ENCODE results near the gene CARD11.

CARD11 gene

GRCh38 chr7:3043544-3044371 is at the start of gene CARD11:
Gene CARD11 (minus strand): TSS chr7:3043867. CDS start chr7:2958506, 85,361 bp downstream.
- DNase-seq = no peak

- DNase-seq = no peak
Measured at GRCh38 chr7:3092468-3092867, 48.8 kb upstream of the CARD11 start.

DNA sequence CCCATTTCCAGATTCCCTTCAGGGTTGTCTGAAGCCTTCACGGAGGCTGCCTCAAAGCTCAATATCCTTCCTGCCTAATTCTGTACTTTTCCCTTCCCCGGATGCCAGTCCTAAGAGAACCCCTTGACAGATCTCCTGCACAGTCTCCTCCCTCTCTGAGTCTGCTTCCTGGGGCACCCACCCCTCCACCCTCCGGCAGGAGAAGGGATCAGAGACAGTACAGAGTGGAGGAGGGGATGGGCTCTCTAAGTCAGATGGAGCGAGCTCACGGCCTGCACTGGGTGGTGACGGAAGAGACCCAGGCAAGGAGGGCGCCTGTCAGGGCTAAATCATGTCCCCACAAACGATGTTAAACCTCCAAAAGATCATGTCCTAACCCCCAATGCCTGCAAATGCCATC is 48.0 kb upstream of the CARD11 start:
- DNase-seq = no peak

GRCh38 chr7:3089493-3089892 is 45.8 kb upstream of the CARD11 start:
- DNase-seq = no peak

- DNase-seq = no peak
Measured at GRCh38 chr7:3087243-3087755, 43.6 kb upstream of the CARD11 start.

GRCh38 chr7:3083350-3083749 is 39.7 kb upstream of the CARD11 start:
- DNase-seq = no peak

- no peak for DNase-seq
Measured at GRCh38 chr7:3082831-3083230, 39.2 kb upstream of the CARD11 start.

DNA sequence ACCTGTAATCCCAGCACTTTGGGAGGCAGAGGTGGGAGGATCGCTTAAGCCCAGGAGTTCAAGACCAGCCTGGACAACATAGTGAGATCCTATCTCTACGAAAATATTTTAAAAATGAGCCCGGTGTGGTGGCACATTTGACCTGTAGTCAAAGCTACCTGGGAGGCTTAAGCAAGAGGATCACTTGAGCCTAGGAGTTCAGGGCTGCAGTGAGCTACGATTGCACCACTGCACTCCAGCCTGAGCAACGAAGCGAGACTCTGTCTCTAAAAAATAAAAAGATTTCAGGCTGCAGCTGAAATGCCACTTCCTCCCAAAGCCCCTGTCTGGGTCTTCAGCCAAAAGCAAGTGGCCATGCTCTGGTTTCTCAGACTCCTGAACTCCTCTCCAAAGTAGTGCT is 38.7 kb upstream of the CARD11 start:
- DNase-seq = no peak

DNA sequence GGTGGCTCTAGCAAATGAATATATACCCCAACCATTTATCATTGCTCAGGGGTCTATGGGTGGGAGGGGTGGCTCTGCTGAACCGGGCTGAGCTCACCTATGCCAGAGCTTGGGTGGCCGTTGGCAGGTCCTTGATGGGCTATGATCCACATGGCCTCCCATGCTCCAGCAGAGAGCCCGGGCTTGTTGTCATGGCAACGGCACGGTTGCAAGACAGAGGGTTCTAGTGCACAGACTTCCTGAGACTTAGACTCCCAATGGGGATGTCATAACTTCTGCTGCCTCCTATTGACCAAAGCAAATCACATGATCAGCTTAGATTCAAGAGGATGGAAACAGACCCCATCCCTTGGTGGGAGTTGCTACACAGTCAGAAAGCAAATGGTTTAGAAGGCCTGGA is 36.4 kb upstream of the CARD11 start:
- DNase-seq = no peak

DNA sequence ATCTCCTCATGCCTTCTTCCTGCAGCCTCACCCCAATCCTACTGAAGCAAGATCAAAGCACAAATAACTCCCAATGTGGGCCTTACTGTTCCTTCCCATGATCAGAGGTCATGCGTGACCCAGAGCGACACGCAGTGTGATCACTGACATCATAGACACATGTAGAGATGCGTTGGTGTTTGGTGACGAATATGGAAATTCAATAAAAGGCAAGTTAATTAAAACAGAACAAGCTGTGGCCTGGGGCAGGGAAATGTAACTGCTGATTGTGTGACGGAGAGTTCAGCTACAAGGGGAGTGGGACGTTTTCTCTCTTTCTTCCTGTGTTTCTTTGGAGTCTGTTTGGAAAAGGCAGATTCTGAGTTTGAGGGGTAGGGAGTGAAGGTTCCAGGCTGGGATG is 34.8 kb upstream of the CARD11 start:
- no peak for DNase-seq

DNA sequence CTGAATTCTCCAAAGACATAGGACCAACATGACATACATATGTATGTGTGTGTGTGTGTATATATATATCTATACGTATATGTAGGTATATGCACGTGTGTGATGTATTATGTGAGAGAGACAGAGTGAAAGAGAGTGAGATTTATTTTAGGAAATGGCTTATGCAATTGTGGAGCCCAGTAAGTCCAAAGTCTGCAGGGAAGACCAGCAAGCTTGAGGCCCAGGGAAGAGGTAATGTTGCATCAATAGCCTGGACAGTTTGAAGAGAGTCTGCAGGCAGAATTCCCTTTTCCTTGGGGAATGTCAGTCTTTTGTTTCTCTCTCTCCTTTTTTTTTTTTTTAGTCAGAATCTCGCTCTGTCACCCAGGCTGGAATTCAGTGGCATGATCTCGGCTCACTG is 33.0 kb upstream of the CARD11 start:
- no peak for DNase-seq

DNA sequence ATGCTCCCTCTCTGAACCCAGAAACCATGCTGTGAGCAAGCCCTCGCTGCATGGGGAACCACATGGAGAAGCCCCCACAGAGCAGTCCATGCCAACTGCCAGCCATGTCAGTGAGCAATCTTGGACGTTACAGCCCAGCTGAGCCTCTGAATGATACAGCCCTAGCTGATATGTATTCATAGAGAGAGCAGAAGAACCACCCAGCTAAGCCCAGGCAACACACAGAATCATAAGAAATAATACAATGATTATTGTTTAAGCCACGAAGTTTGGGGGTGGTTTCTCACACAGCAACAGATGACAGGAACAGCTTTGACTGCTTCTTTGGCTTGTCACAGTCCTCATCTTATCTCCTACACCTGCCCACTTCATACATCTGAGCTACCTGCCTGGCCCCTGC is 32.5 kb upstream of the CARD11 start:
- no peak for DNase-seq

DNA sequence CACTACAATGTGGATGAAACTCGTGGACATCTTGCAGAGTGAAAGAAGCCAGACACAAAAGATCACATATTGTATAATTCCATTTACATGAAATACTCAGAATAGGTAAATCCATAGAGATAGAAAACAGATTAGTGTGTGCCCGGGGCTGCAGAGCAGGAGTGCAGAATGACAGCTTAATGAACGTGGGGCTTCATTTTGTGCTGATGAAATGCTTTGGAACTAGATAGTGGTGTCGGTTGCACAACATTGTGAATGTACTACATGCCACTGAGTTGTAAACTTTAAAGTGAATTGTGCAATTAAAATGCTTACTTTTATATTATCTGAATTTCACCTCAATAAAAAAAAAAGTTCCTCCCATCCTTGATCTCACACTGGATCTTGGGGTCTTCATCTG is 31.8 kb upstream of the CARD11 start:
- DNase-seq = no peak

DNA sequence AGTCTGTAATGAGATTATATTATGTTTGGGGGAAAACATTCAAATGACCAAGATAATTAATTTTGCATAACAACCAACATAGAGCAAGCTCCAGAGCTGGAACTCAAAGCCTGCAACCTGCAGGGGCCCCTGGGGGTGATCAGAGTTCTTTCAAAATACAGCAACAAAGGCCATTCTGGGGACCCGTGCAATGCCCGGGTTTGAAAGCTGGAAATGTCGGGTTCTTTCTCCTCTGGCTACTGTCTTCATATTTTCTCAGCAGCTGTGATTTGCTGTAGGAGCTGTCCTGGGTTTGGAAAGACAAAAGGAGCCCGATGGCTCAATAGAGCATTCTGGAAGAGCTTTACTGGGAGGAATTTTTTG is 30.8 kb upstream of the CARD11 start:
- no peak for DNase-seq

DNA sequence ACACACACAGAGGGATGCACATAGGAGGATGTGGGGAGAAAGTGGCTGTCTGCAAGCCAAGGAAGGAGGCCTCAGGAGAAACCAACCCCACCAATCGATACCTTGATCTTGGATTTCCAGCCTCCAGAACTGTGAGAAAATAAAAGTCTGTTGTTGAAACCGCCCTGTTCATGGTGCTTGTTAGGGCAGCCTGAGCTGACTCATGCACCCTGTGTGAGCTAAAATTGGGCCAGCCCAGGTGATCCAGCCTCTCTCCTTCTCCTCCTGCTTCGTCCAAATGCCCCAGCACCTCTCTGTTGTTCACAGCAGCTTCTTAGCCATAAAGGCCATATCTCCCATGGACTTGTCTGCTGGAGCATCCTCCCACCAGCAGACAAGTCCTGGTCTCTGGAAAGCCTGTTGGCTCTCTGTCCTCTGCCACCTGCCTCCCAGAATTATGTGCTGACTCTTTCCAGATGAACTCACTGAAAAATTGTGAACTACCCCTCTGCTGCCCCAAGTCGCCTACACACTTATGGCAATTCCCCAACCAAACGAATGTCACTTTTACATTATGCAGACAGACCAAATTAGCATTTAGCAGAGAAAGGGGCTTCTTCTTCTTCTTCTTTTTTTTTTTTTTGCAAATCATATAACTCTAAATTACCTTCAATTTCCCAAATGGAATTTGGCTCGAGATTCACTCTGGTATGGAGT is 30.2 kb upstream of the CARD11 start:
- DNase-seq = no peak

GRCh38 chr7:3070908-3071307 is 27.2 kb upstream of the CARD11 start:
- no peak for DNase-seq

- DNase-seq = no peak
Measured at GRCh38 chr7:3069771-3070449, 26.2 kb upstream of the CARD11 start.

DNA sequence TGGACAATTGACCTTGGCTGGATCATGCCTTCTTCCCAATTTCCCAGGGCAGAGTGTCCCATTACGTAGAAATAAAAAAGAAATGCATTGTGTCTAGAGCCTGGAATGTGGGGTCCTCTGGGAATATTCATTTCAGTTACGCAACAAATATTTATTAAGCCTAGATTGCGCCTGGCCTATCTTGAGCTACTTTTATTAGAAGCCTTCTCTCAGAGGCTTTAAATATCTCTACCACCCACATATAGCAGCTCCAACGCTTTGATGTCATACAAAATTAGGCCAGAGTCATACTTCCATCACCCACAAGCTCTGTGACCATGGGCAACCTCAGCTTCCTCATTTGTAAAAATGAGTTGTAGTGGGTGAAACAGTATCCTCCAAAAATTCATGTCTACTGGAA is 24.9 kb upstream of the CARD11 start:
- no peak for DNase-seq

DNA sequence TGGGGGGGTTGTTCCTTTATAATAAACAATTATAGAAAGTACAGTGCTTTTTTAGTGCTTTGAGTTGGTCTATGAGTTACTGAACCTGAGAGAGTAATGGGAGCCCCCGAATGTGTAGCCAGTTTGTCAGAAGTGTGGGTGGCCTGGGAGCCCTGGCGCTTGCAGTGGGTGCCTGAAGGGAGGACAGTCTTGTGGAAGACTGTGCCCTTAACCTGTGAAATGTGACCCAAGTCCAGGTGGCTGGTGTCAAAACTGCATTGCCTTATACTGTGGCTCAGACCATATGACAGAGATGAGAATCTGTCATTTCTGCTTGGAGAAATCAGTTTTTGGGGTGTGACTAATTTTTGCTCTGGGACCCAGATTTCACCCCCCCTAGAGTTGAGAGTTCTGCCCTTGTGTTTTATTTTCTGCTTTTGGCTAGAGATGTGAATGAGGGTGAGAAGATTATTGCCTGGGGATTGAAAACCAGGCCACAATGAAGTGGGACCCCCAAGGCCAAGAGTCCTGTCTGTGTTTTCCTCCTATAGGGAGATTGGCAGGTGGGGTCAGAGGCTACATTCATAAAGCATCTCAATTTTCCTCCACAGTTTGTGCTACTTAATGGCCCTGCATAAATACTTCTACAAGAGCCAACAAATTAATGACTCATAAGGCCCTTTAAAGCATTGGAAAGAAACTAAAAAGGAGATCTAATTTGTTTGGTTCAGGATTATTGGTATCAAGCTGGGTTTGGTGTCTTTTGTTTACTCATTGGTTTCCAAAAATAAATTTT is 24.1 kb upstream of the CARD11 start:
- no peak for DNase-seq

- no peak for DNase-seq
Measured at GRCh38 chr7:3067193-3067592, 23.5 kb upstream of the CARD11 start.

GRCh38 chr7:3066506-3066905 is 22.8 kb upstream of the CARD11 start:
- no peak for DNase-seq

- peak in 1 of 2 experiments; percentile 29 for DNase-seq
Measured at GRCh38 chr7:3065724-3066143, 22.1 kb upstream of the CARD11 start.

- DNase-seq = no peak
Measured at GRCh38 chr7:3064067-3064466, 20.4 kb upstream of the CARD11 start.

Data from NCI-H2081 (cell line).